OCI-LY3 (cell line): Measurements from ENCODE around the gene NANOS3.

ENCODE experiments used
- H2AFZ ChIP-seq: fragments of 200-600, 300-600 bp; shearing (Covaris generic); 2 replicates; pipeline ENCODE4 v1.6.0; 2014; ENCODE audit warnings: antibody characterized with exemption, low read depth, low read length
- H3K27ac ChIP-seq: fragments of 200-600, 300-600 bp; sonication (generic); 2 replicates; pipeline ENCODE4 v1.5.1; 2014; ENCODE audit warnings: mild to moderate bottlenecking, low read length, moderate library complexity, mixed read lengths
- H3K27me3 ChIP-seq: fragments of 200-600, 300-600 bp; sonication (generic); 2 replicates; pipeline ENCODE4 v1.6.1; 2014; ENCODE audit warnings: low read depth, low read length, mixed read lengths
- H3K36me3 ChIP-seq: fragments of 200-600, 300-600 bp; sonication (generic); replicated peaks from 2 replicates; pipeline ENCODE3; 2014; ENCODE audit warnings: low read depth, low read length, mixed read lengths
- H3K4me1 ChIP-seq: fragments of 300-600, 200-600 bp; sonication (generic); 2 replicates; pipeline ENCODE4 v1.6.1; 2014; ENCODE audit warnings: low read length, mixed read lengths
- H3K4me2 ChIP-seq: fragments of 200-600, 300-600 bp; sonication (generic); 2 replicates; pipeline ENCODE4 v1.6.1; 2014; ENCODE audit warnings: low read length, mixed read lengths
- H3K4me3 ChIP-seq: fragments of 300-600, 200-600 bp; sonication (generic); 2 replicates; pipeline ENCODE4 v1.5.1; 2014; ENCODE audit warnings: antibody characterized with exemption, mild to moderate bottlenecking, low read length, moderate library complexity
- H3K79me2 ChIP-seq: fragments of 300-600, 200-600 bp; shearing (Covaris generic); 2 replicates; pipeline ENCODE4 v1.6.1; 2014; ENCODE audit warnings: mild to moderate bottlenecking, low read length, mixed read lengths
- H3K9ac ChIP-seq: fragments of 300-600, 200-600 bp; shearing (Covaris generic); 2 replicates; pipeline ENCODE4 v1.6.0; 2014; ENCODE audit warnings: mild to moderate bottlenecking, low read length, moderate library complexity
- H3K9me3 ChIP-seq: fragments of 200-600, 300-600 bp; shearing (Covaris generic); 2 replicates; pipeline ENCODE4 v1.6.1; 2014; ENCODE audit warnings: low read length, mixed read lengths; ENCODE audit not compliant: insufficient read depth
- H4K20me1 ChIP-seq: fragments of 200-600, 300-600 bp; sonication (generic); 2 replicates; pipeline ENCODE4 v1.6.1; 2016; ENCODE audit warnings: low read length, mixed read lengths; ENCODE audit not compliant: insufficient read depth
- CTCF ChIP-seq: fragments of 200-600, 300-600 bp; sonication (generic); IDR thresholded peaks from 2 replicates; pipeline ENCODE4 v1.5.1; 2014; ENCODE audit warnings: antibody characterized with exemption, low read length, low read depth
- EZH2phosphoT487 ChIP-seq: fragments of 200-600 bp; shearing (Covaris generic); IDR thresholded peaks from 2 replicates; pipeline ENCODE4 v1.6.1; 2018; ENCODE audit warnings: antibody characterized with exemption, mixed run types, low read depth

Gene NANOS3

GRCh38 chr19:13923194-13923987, 46.5 kb downstream of the NANOS3 start:
- Histone ChIP-seq H3K4me1 (no peaks in the 10 kb centered on the region; the same call in 1 of the 2 replicates), H4K20me1 (no peaks in the 10 kb centered on the region), H3K79me2 (no peaks in the 10 kb centered on the region), H3K27me3 (no peaks in the 10 kb centered on the region), H3K9me3 (no peaks in the 10 kb centered on the region), H2AFZ (no peak overlapping the region), H3K36me3 (peaks cover 45% of the 10 kb centered on the region), H3K27ac (no peak overlapping the region), H3K4me2 (no peak overlapping the region), H3K4me3 (no peak overlapping the region), H3K9ac (no peak overlapping the region)
- TF ChIP-seq CTCF, result no peak
- no peak for TF ChIP-seq EZH2phosphoT487

GRCh38 chr19:13926010-13926409, 49.1 kb downstream of the NANOS3 start:
- Histone ChIP-seq H3K9ac (no peak overlapping the region), H3K4me1 (no peaks in the 10 kb centered on the region; the same call in 1 of the 2 replicates), H3K27ac (no peak overlapping the region), H3K4me2 (no peak overlapping the region), H3K27me3 (no peaks in the 10 kb centered on the region), H3K4me3 (no peak overlapping the region), H2AFZ (no peak overlapping the region), H3K36me3 (peaks cover 29% of the 10 kb centered on the region), H3K79me2 (no peaks in the 10 kb centered on the region), H4K20me1 (no peaks in the 10 kb centered on the region), H3K9me3 (no peaks in the 10 kb centered on the region)
- TF ChIP-seq EZH2phosphoT487 (no peak), CTCF (no peak)

GRCh38 chr19:13926715-13927114, 49.8 kb downstream of the NANOS3 start:
- no peaks in the 10 kb centered on the region for H3K4me1 ChIP-seq
- no peak overlapping the region for H3K27ac ChIP-seq
- H2AFZ ChIP-seq, result no peak overlapping the region
- H3K79me2 ChIP-seq, result no peaks in the 10 kb centered on the region
- H3K9ac ChIP-seq, result no peak overlapping the region
- H3K36me3 ChIP-seq, result peaks cover 21% of the 10 kb centered on the region
- no peaks in the 10 kb centered on the region for H3K27me3 ChIP-seq
- TF ChIP-seq CTCF (no peak), EZH2phosphoT487 (no peak)
- H4K20me1 ChIP-seq, result no peaks in the 10 kb centered on the region
- no peak overlapping the region for H3K4me2 ChIP-seq
- no peak overlapping the region for H3K4me3 ChIP-seq
- no peaks in the 10 kb centered on the region for H3K9me3 ChIP-seq

- Histone ChIP-seq H3K4me3 (no peak overlapping the region), H2AFZ (no peak overlapping the region), H3K36me3 (peaks cover 13% of the 10 kb centered on the region), H3K27me3 (no peaks in the 10 kb centered on the region), H3K9me3 (no peaks in the 10 kb centered on the region), H3K79me2 (no peaks in the 10 kb centered on the region), H3K4me1 (no peaks in the 10 kb centered on the region), H4K20me1 (no peaks in the 10 kb centered on the region), H3K9ac (no peak overlapping the region), H3K27ac (no peak overlapping the region), H3K4me2 (no peak overlapping the region)
- no peak for TF ChIP-seq CTCF
- no peak for TF ChIP-seq EZH2phosphoT487
Observed at GRCh38 chr19:13929340-13929739, 52.4 kb downstream of the NANOS3 start.
